Activated CD4-positive, alpha-beta memory T cell treated with anti-CD3 and anti-CD28 coated beads, Interleukin-2, amount 10 ng/mL, durations not matched to agents 7 days and 5 days (primary cell): ENCODE results near the gene IFNGR2. TPM values are rescaled to one million over a fixed set of nuclear protein-coding genes. Genes with fewer than 3 reads are reported as not detected.
"Not testable (repeated sequence)": the region's sequence is repeated elsewhere in the genome, so short reads cannot be mapped to it uniquely, and the experiment has no call there.

Source experiments
- CTCF ChIA-PET: fragments of 350-600 bp; sonication (Branson Sonifier 250); formaldehyde crosslinking; loops from one replicate; lab custom pipeline; 2021; ENCODE audit warnings: antibody characterized with exemption, inconsistent platforms; lab: Charles Lee
- POLR2A ChIA-PET: fragments of 350-600 bp; sonication (Branson Sonifier 250); formaldehyde crosslinking; loops from one replicate; lab custom pipeline; 2021; ENCODE audit warnings: antibody characterized with exemption; lab: Charles Lee
- DNase-seq: peaks from one replicate; pipeline ENCODE4 v3.0.0-alpha.2; 2020
- H3K27ac Mint-ChIP-seq: one replicate; pipeline ENCODE4 v1.8.0; 2021; ENCODE audit warnings: mild to moderate bottlenecking, mixed read lengths
- H3K27me3 Mint-ChIP-seq: one replicate; pipeline ENCODE4 v1.8.0; 2021; ENCODE audit warnings: mixed read lengths
- H3K36me3 Mint-ChIP-seq: one replicate; pipeline ENCODE4 v1.8.0; 2021; ENCODE audit warnings: low read depth, mixed read lengths
- H3K4me1 Mint-ChIP-seq: one replicate; pipeline ENCODE4 v1.8.0; 2021; ENCODE audit warnings: mixed read lengths
- H3K4me3 Mint-ChIP-seq: one replicate; pipeline ENCODE4 v1.8.0; 2021; ENCODE audit warnings: mild to moderate bottlenecking, mixed read lengths
- H3K9me3 Mint-ChIP-seq: one replicate; pipeline ENCODE4 v1.8.0; 2021; ENCODE audit warnings: mixed read lengths
- total RNA-seq, 2 experiments: library from RNA; stranded (reverse); gene quantifications; one replicate each; pipeline ENCODE4 v1.2.3, GENCODE V29; 2021

The IFNGR2 gene, protein sequence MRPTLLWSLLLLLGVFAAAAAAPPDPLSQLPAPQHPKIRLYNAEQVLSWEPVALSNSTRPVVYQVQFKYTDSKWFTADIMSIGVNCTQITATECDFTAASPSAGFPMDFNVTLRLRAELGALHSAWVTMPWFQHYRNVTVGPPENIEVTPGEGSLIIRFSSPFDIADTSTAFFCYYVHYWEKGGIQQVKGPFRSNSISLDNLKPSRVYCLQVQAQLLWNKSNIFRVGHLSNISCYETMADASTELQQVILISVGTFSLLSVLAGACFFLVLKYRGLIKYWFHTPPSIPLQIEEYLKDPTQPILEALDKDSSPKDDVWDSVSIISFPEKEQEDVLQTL
- 1 to 10 TPM; 4.6 to 4.7 TPM for total RNA-seq

DNA sequence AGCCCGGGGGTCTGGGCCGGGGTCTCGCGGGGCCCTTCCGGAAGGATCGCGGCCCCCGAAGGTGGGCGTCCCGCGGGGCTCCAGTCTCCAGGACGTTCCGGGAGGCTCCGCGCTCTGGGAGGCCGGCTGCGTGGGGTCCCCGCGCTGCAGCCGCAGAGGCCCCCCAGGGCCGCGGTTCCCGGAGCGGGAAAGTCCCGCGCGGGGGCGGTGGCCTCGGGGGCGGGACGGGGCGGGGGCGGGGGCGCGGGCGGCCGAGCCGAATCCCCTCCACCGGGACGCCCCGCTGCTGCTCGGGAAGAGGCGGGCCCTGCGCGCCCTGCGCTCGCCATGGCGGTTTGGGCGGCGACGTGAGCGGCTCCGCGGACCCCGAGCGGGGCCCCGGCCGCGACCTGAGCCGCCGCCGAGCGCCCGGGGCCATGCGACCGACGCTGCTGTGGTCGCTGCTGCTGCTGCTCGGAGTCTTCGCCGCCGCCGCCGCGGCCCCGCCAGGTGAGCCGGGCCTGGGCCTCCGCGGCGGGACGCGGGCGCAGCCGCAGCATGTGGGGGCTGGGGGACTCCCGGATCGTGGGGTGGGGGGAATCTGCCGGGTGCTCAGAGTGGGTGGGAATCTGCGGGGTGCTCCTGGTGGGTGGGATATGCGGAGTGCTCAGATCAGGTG lies at the start of gene IFNGR2:
Gene IFNGR2, plus strand, starts transcription at position 286 of the 658 bp plus-strand sequence. Its CDS starts 131 bp downstream, at position 417.
- H3K36me3 Mint-ChIP-seq: no peaks in the 10 kb centered on the region
- peak within 1 kb of the TSS; percentile 73 for H3K4me3 Mint-ChIP-seq
- peaks cover 59% of the 10 kb centered on the region for H3K27me3 Mint-ChIP-seq
- ChIA-PET POLR2A (interaction anchor here (1.8 kb wide), 1 partner anchor 23 kb away, joined by 4 read pairs; no protein-coding TSS in a partner anchor), CTCF (no interaction called here)
- DNase-seq: no peak
- H3K4me1 Mint-ChIP-seq: peaks cover 16% of the 10 kb centered on the region
- H3K27ac Mint-ChIP-seq: no peak within 1 kb of the TSS
- no peaks in the 10 kb centered on the region for H3K9me3 Mint-ChIP-seq

DNA sequence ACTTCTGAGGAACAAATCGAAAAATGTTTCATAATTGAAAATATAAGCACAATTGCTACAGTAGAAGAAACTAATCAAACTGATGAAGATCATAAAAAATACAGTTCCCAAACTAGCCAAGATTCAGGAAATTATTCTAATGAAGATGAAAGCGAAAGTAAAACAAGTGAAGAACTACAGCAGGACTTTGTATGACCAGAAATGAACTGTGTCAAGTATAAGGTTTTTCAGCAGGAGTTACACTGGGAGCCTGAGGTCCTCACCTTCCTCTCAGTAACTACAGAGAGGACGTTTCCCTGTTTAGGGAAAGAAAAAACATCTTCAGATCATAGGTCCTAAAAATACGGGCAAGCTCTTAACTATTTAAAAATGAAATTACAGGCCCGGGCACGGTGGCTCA lies 47.9 kb upstream of the IFNGR2 start:
- DNase-seq: no peak
- ChIA-PET CTCF (no interaction called here), POLR2A (no interaction called here)
- no peak overlapping the region for H3K27ac Mint-ChIP-seq
- H3K27me3 Mint-ChIP-seq: no peaks in the 10 kb centered on the region
- H3K9me3 Mint-ChIP-seq: no peaks in the 10 kb centered on the region
- peaks cover 25% of the 10 kb centered on the region for H3K36me3 Mint-ChIP-seq
- peaks cover 13% of the 10 kb centered on the region for H3K4me1 Mint-ChIP-seq
- no peak overlapping the region for H3K4me3 Mint-ChIP-seq

- no peaks in the 10 kb centered on the region for H3K27me3 Mint-ChIP-seq
- H3K4me3 Mint-ChIP-seq: no peak overlapping the region
- ChIA-PET POLR2A (no interaction called here), CTCF (no interaction called here)
- no peaks in the 10 kb centered on the region for H3K9me3 Mint-ChIP-seq
- peaks cover 22% of the 10 kb centered on the region for H3K36me3 Mint-ChIP-seq
- DNase-seq: no peak
- no peak overlapping the region for H3K27ac Mint-ChIP-seq
- peaks cover 17% of the 10 kb centered on the region for H3K4me1 Mint-ChIP-seq
Observed at GRCh38 chr21:33355996-33356395, 47.2 kb upstream of the IFNGR2 start.

- Mint-ChIP-seq H3K27me3 (no peaks in the 10 kb centered on the region), H3K9me3 (no peaks in the 10 kb centered on the region), H3K36me3 (peaks cover 22% of the 10 kb centered on the region), H3K4me3 (no peak overlapping the region), H3K4me1 (peaks cover 26% of the 10 kb centered on the region), H3K27ac (no peak overlapping the region)
- CTCF ChIA-PET: no interaction called here
- POLR2A ChIA-PET: no interaction called here
- DNase-seq: no peak
Observed at GRCh38 chr21:33357177-33357576, 46.0 kb upstream of the IFNGR2 start.

GRCh38 chr21:33359446-33359845 lies 43.8 kb upstream of the IFNGR2 start:
- Mint-ChIP-seq H3K36me3 (peaks cover 19% of the 10 kb centered on the region), H3K4me3 (no peak overlapping the region), H3K27ac (no peak overlapping the region), H3K9me3 (no peaks in the 10 kb centered on the region), H3K27me3 (no peaks in the 10 kb centered on the region), H3K4me1 (peaks cover 32% of the 10 kb centered on the region)
- POLR2A ChIA-PET: no interaction called here
- no peak for DNase-seq
- CTCF ChIA-PET: interaction anchor here (0.7 to 4.7 kb wide), 5 partner anchors 11 to 229 kb away, joined by 3 to 87 read pairs (median 47); partner anchors contain the start of genes DONSON and IFNAR1

DNA sequence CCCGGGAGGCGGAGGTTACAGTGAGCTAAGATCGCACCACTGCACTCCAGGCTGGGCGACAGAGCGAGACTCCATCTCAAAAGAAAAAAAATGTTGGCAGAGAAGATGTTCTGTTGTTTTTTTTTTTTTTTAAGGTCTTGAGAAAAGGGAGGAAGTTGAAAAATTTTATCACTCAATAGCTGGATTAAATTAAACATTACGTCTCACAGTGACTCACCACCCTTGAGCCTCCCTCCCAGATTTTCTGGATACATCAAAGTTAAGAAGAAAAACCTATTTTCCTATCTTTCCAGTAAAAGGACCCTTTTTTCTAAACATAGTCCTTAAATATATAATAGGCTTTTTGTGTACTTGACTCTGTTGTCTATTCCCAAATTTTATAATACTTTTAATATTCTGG lies 42.9 kb upstream of the IFNGR2 start:
- H3K4me3 Mint-ChIP-seq: no peak overlapping the region
- H3K4me1 Mint-ChIP-seq: peaks cover 28% of the 10 kb centered on the region
- peaks cover 15% of the 10 kb centered on the region for H3K36me3 Mint-ChIP-seq
- no peaks in the 10 kb centered on the region for H3K27me3 Mint-ChIP-seq
- ChIA-PET POLR2A (interaction anchor here (2.4 to 2.9 kb wide), 3 partner anchors 29 to 129 kb away, joined by 9 to 46 read pairs (median 21); partner anchors contain the start of gene IFNAR1), CTCF (interaction anchor here (0.7 to 4.7 kb wide), 22 partner anchors 10 to 528 kb away, joined by 3 to 87 read pairs (median 10); partner anchors contain the start of genes DONSON, IFNAR1 and TMEM50B)
- H3K9me3 Mint-ChIP-seq: no peaks in the 10 kb centered on the region
- no peak overlapping the region for H3K27ac Mint-ChIP-seq
- no peak for DNase-seq

- DNase-seq: peak; percentile 87
- peaks cover 1% of the 10 kb centered on the region for H3K9me3 Mint-ChIP-seq
- CTCF ChIA-PET: interaction anchor here (0.6 to 4.7 kb wide), 61 partner anchors 9 to 1593 kb away, joined by 3 to 87 read pairs (median 5); partner anchors contain the start of genes IFNAR1, IFNAR2, IL10RB and TMEM50B
- peaks cover 1% of the 10 kb centered on the region for H3K27me3 Mint-ChIP-seq
- H3K4me3 Mint-ChIP-seq: peak overlapping the region; percentile 70
- peaks cover 25% of the 10 kb centered on the region for H3K4me1 Mint-ChIP-seq
- POLR2A ChIA-PET: interaction anchor here (0.8 to 2.9 kb wide), 21 partner anchors 17 to 228 kb away, joined by 3 to 46 read pairs (median 5); partner anchors contain the start of genes DNAJC28, DONSON, IFNAR1 and TMEM50B
- peaks cover 13% of the 10 kb centered on the region for H3K36me3 Mint-ChIP-seq
- peak overlapping the region; percentile 67 for H3K27ac Mint-ChIP-seq
Observed at GRCh38 chr21:33360881-33361602, 42.2 kb upstream of the IFNGR2 start.

GRCh38 chr21:33362044-33362555 lies 41.1 kb upstream of the IFNGR2 start:
- Mint-ChIP-seq H3K4me1 (peaks cover 20% of the 10 kb centered on the region), H3K27ac (peak overlapping the region; percentile 88), H3K36me3 (peaks cover 9% of the 10 kb centered on the region), H3K9me3 (peaks cover 11% of the 10 kb centered on the region), H3K4me3 (peak overlapping the region; percentile 70), H3K27me3 (peaks cover 4% of the 10 kb centered on the region)
- POLR2A ChIA-PET: interaction anchor here (0.8 to 2.9 kb wide), 26 partner anchors 15 to 227 kb away, joined by 3 to 46 read pairs (median 4); partner anchors contain the start of genes DONSON, GART, IFNAR1 and TMEM50B
- peak; percentile 74 for DNase-seq
- CTCF ChIA-PET: interaction anchor here (0.6 to 4.7 kb wide), 46 partner anchors 8 to 1592 kb away, joined by 3 to 87 read pairs (median 5); partner anchors contain the start of genes IFNAR1, IFNAR2, IL10RB and TMEM50B

- DNase-seq, H3K27me3 Mint-ChIP-seq, H3K4me3 Mint-ChIP-seq, POLR2A ChIA-PET, H3K27ac Mint-ChIP-seq: not testable (repeated sequence)
- CTCF ChIA-PET: interaction anchor here (1.2 to 1.4 kb wide), 2 partner anchors 81 to 98 kb away, joined by 5 to 8 read pairs; partner anchors contain the start of gene IL10RB
- Mint-ChIP-seq H3K4me1 (peaks cover 24% of the 10 kb centered on the region), H3K36me3 (peaks cover 25% of the 10 kb centered on the region), H3K9me3 (peaks cover 25% of the 10 kb centered on the region)
Observed at GRCh38 chr21:33363911-33364609, 39.2 kb upstream of the IFNGR2 start.

DNA sequence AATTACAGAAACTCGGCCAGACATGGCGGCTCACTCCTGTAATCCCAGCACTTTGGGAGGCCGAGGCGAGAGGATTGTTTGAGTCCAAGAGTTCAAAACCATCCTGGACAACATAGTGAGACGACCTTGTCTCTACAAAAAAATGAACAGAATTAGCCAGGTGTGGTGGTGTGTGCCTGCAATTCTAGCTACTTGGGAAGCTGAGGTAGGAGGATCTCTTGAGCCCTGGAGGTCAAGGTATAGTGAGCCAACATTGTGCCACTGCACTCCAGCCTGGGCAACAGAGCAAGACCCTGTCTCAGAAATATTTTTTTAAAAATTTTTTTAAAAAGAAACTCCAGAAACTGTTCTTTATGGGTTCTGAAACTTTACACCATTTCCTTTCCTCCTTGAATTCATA lies 38.4 kb upstream of the IFNGR2 start:
- H3K4me1 Mint-ChIP-seq: peaks cover 24% of the 10 kb centered on the region
- peaks cover 4% of the 10 kb centered on the region for H3K27me3 Mint-ChIP-seq
- H3K36me3 Mint-ChIP-seq: peaks cover 25% of the 10 kb centered on the region
- CTCF ChIA-PET: interaction anchor here (0.6 to 2.0 kb wide), 3 partner anchors 20 to 167 kb away, joined by 3 to 5 read pairs (median 3); no protein-coding TSS in a partner anchor
- no peak overlapping the region for H3K4me3 Mint-ChIP-seq
- no peak for DNase-seq
- no peak overlapping the region for H3K27ac Mint-ChIP-seq
- peaks cover 25% of the 10 kb centered on the region for H3K9me3 Mint-ChIP-seq
- POLR2A ChIA-PET: no interaction called here

GRCh38 chr21:33367309-33367973 lies 35.8 kb upstream of the IFNGR2 start:
- H3K27ac Mint-ChIP-seq: peak overlapping the region; percentile 9
- ChIA-PET CTCF (interaction anchor here (0.5 to 2.1 kb wide), 2 partner anchors 8 to 244 kb away, joined by 3 to 6 read pairs; no protein-coding TSS in a partner anchor), POLR2A (interaction anchor here (1.4 kb wide), 1 partner anchor 67 kb away, joined by 4 read pairs; no protein-coding TSS in a partner anchor)
- peaks cover 27% of the 10 kb centered on the region for H3K9me3 Mint-ChIP-seq
- H3K36me3 Mint-ChIP-seq: peaks cover 28% of the 10 kb centered on the region
- no peak for DNase-seq
- H3K27me3 Mint-ChIP-seq: peaks cover 15% of the 10 kb centered on the region
- no peak overlapping the region for H3K4me3 Mint-ChIP-seq
- peaks cover 11% of the 10 kb centered on the region for H3K4me1 Mint-ChIP-seq
